Esophagus (tissue), 2 donors: ENCODE results near the gene INTS1. TPM values are rescaled to one million over a fixed set of nuclear protein-coding genes. Genes with fewer than 3 reads are reported as not detected.

Experiments used
- H3K27ac ChIP-seq, 2 donors: one replicate each; pipeline ENCODE4 v1.5.1; 2013; ENCODE audit warnings: low read depth in 2 of 2, mild to moderate bottlenecking in 2 of 2, inconsistent platforms in 1 of 2, low read length in 1 of 2, moderate library complexity in 1 of 2
- H3K27me3 ChIP-seq, 2 donors: one replicate each; pipeline ENCODE4 v1.6.1; 2013; ENCODE audit warnings: low read length in 2 of 2, control low read depth in 1 of 2, mild to moderate bottlenecking in 1 of 2; ENCODE audit not compliant: insufficient read depth in 2 of 2, control insufficient read depth in 1 of 2
- H3K36me3 ChIP-seq, 2 donors: one replicate each; pipeline ENCODE4 v1.6.1; 2013; ENCODE audit warnings: low read length in 1 of 2; ENCODE audit not compliant: control insufficient read depth in 2 of 2, insufficient read depth in 2 of 2
- H3K4me1 ChIP-seq, 2 donors: one replicate each; pipeline ENCODE4 v1.6.1; 2013; ENCODE audit warnings: low read length in 1 of 2; ENCODE audit not compliant: control insufficient read depth in 2 of 2, insufficient read depth in 2 of 2
- H3K4me3 ChIP-seq, 2 donors: one replicate each; pipeline ENCODE4 v1.5.1; 2013; ENCODE audit warnings: low read length in 2 of 2, mild to moderate bottlenecking in 2 of 2, low read depth in 1 of 2, moderate library complexity in 1 of 2
- H3K9me3 ChIP-seq, 2 donors: one replicate each; pipeline ENCODE4 v1.6.1; 2013; ENCODE audit warnings: mild to moderate bottlenecking in 2 of 2, low read depth in 1 of 2, low read length in 1 of 2, moderate library complexity in 1 of 2; ENCODE audit not compliant: control insufficient read depth in 2 of 2, insufficient read depth in 1 of 2
- WGBS, 2 donors: extraction: QIAGEN DNeasy Blood & Tissue Kit; methylation state at CpG; one replicate each; pipeline ENCODE4 v1.1.7; 2013; 5-methylcytosine and 5-hydroxymethylcytosine counted together
- polyA plus RNA-seq, 2 donors: library from polyadenylated mRNA; stranded (reverse); fragments of 200-250 nt; gene quantifications; one replicate each; pipeline ENCODE4 v1.2.3, GENCODE V29; 2013
- donor health status: healthy with polysubstance abuse.
- donor health status: Bipolar disorder and iron deficiency.

INTS1 gene
- polyA plus RNA-seq, 2 donors: 36.6 to 42.2 TPM

GRCh38 chr7:1484569-1484968 is 19.6 kb downstream of the INTS1 start:
- no peaks in the 10 kb centered on the region for H3K4me1 ChIP-seq
- H3K9me3 ChIP-seq: no peaks in the 10 kb centered on the region
- peaks cover 3 to 87% of the 10 kb centered on the region in 2 donors for H3K36me3 ChIP-seq
- H3K27me3 ChIP-seq: no peaks in the 10 kb centered on the region
- H3K27ac ChIP-seq: no peak overlapping the region
- WGBS, 2 donors: 87 to 90% methylated on average over 11 to 12 of the region's 12 CpGs
- H3K4me3 ChIP-seq: no peak overlapping the region

- 91 to 94% methylated on average over 61 to 65 of the region's 65 CpGs for WGBS, 2 donors
- no peak overlapping the region for H3K4me3 ChIP-seq
- no peaks in the 10 kb centered on the region for H3K4me1 ChIP-seq
- no peak overlapping the region for H3K27ac ChIP-seq
- H3K36me3 ChIP-seq: peaks cover 3 to 86% of the 10 kb centered on the region in 2 donors
- no peaks in the 10 kb centered on the region for H3K9me3 ChIP-seq
- H3K27me3 ChIP-seq: no peaks in the 10 kb centered on the region
These were observed 20.4 kb downstream of the INTS1 start for GRCh38 chr7:1483536-1484505.

GRCh38 chr7:1483079-1483478 is 21.1 kb downstream of the INTS1 start:
- WGBS, 2 donors: 87 to 90% methylated on average over 22 of the region's 22 CpGs
- Histone ChIP-seq H3K27ac (no peak overlapping the region), H3K27me3 (no peaks in the 10 kb centered on the region), H3K4me3 (no peak overlapping the region), H3K36me3 (peaks cover 8 to 87% of the 10 kb centered on the region in 2 donors), H3K4me1 (no peaks in the 10 kb centered on the region), H3K9me3 (no peaks in the 10 kb centered on the region)

- Histone ChIP-seq H3K27ac (no peak overlapping the region), H3K4me3 (no peak overlapping the region), H3K9me3 (no peaks in the 10 kb centered on the region), H3K4me1 (no peaks in the 10 kb centered on the region), H3K36me3 (peaks cover 18 to 84% of the 10 kb centered on the region in 2 donors), H3K27me3 (no peaks in the 10 kb centered on the region)
- WGBS, 2 donors: 77 to 88% methylated on average over 20 of the region's 20 CpGs
These were observed 22.9 kb downstream of the INTS1 start for GRCh38 chr7:1481300-1481699.

- H3K9me3 ChIP-seq: no peaks in the 10 kb centered on the region
- WGBS, 2 donors: 86 to 92% methylated on average over 9 to 12 of the region's 12 CpGs
- H3K36me3 ChIP-seq: peaks cover 18 to 90% of the 10 kb centered on the region in 2 donors
- no peak overlapping the region for H3K27ac ChIP-seq
- no peak overlapping the region for H3K4me3 ChIP-seq
- no peaks in the 10 kb centered on the region for H3K27me3 ChIP-seq
- no peaks in the 10 kb centered on the region for H3K4me1 ChIP-seq
These were observed 23.5 kb downstream of the INTS1 start for GRCh38 chr7:1480670-1481069.

- H3K36me3 ChIP-seq: peaks cover 18 to 86% of the 10 kb centered on the region in 2 donors
- no peaks in the 10 kb centered on the region for H3K9me3 ChIP-seq
- no peak overlapping the region for H3K27ac ChIP-seq
- no peak overlapping the region for H3K4me3 ChIP-seq
- H3K4me1 ChIP-seq: peaks cover 3 to 5% of the 10 kb centered on the region in 2 donors
- 85 to 88% methylated on average over 19 to 24 of the region's 24 CpGs for WGBS, 2 donors
- H3K27me3 ChIP-seq: no peaks in the 10 kb centered on the region
These were observed 24.9 kb downstream of the INTS1 start for GRCh38 chr7:1479287-1479686.

- Histone ChIP-seq H3K36me3 (peaks cover 18 to 81% of the 10 kb centered on the region in 2 donors), H3K9me3 (no peaks in the 10 kb centered on the region), H3K4me3 (no peak overlapping the region), H3K27ac (no peak overlapping the region), H3K27me3 (no peaks in the 10 kb centered on the region), H3K4me1 (peaks cover 3 to 13% of the 10 kb centered on the region in 2 donors)
- 91 to 92% methylated on average over 19 of the region's 19 CpGs for WGBS, 2 donors
These were observed 25.7 kb downstream of the INTS1 start for GRCh38 chr7:1478480-1478879.

- Histone ChIP-seq H3K36me3 (peaks cover 21 to 78% of the 10 kb centered on the region in 2 donors), H3K4me1 (peaks cover 3 to 13% of the 10 kb centered on the region in 2 donors), H3K9me3 (no peaks in the 10 kb centered on the region), H3K4me3 (no peak overlapping the region), H3K27me3 (no peaks in the 10 kb centered on the region), H3K27ac (no peak overlapping the region)
- whole genome bisulfite sequencing, 2 donors: 90% methylated on average over 14 to 15 of the region's 15 CpGs
These were observed 27.3 kb downstream of the INTS1 start for GRCh38 chr7:1476859-1477258.

GRCh38 chr7:1475991-1476390 is 28.2 kb downstream of the INTS1 start:
- Histone ChIP-seq H3K4me1 (peaks cover 3 to 13% of the 10 kb centered on the region in 2 donors), H3K27me3 (no peaks in the 10 kb centered on the region), H3K36me3 (peaks cover 19 to 73% of the 10 kb centered on the region in 2 donors), H3K27ac (no peak overlapping the region), H3K4me3 (no peak overlapping the region), H3K9me3 (no peaks in the 10 kb centered on the region)
- WGBS, 2 donors: 94 to 96% methylated on average over 19 to 22 of the region's 22 CpGs
